Measurements from ENCODE around the gene ECE2. TPM values are rescaled to one million over a fixed set of nuclear protein-coding genes. Genes with fewer than 3 reads are reported as not detected.
A peak's percentile ranks its signal among the peaks of the same experiment; 100 is the strongest.

The ECE2 gene
- total and polyA plus RNA-seq, 10 of the 15 experiments (the other 5 are each of a cell fraction or from before 2014, with no cell fraction given): not detected

GRCh38 chr3:184298759-184299487, 23.1 kb downstream of the ECE2 start, which contains the start of gene PSMD2 (continued):
- 0 out of 2 replicates have a peak, but pooled peaks have one; percentile 57 for TF ChIP-seq ZBTB40 (IDR thresholded peaks at IDR 0.05; ENCODE audit: borderline replicate concordance)
- peak; percentile 73; the same call in 1 of the 2 replicates for TF ChIP-seq BACH1 (IDR thresholded peaks at IDR 0.05; ENCODE audit: borderline replicate concordance)
- TF ChIP-seq NKRF (conservative IDR thresholded peaks at IDR 0.05): peak; percentile 89
- TF ChIP-seq BRCA1 (IDR thresholded peaks at IDR 0.05; ENCODE audit: low read depth, low read length): peak; percentile 77
- no peak for TF ChIP-seq FOS (IDR thresholded peaks at IDR 0.05; ENCODE audit: borderline replicate concordance, extremely low read depth, insufficient read length)
- peak; percentile 80 for TF ChIP-seq YY1 (IDR thresholded peaks at IDR 0.05; ENCODE audit: low read depth, low read length)
- peak; percentile 74; the same call in 1 of the 2 replicates for TF ChIP-seq ZNF384 (IDR thresholded peaks at IDR 0.05; ENCODE audit: borderline replicate concordance, low read depth, low read length)
- peak; percentile 84 for TF ChIP-seq SIX5 (IDR thresholded peaks at IDR 0.05; ENCODE audit: low read depth, low read length, severe bottlenecking)
- no peak for TF ChIP-seq IRF4 (IDR thresholded peaks at IDR 0.05; ENCODE audit: low read depth, low read length)
- TF ChIP-seq HCFC1 (IDR thresholded peaks at IDR 0.05; ENCODE audit: low read length): peak; percentile 89
- TF ChIP-seq BCLAF1 (IDR thresholded peaks at IDR 0.05): no peak
- 0 out of 2 replicates have a peak, but pooled peaks have one; percentile 46 for TF ChIP-seq MLLT1 (IDR thresholded peaks at IDR 0.05)
- peak; percentile 51; the same call in 1 of the 2 replicates for TF ChIP-seq SIN3A (IDR thresholded peaks at IDR 0.05; ENCODE audit: low read depth, low read length)
- 0 out of 2 replicates have a peak, but pooled peaks have one; percentile 14 for TF ChIP-seq DPF2 (IDR thresholded peaks at IDR 0.05)
